ENCODE results near the gene PCDHB5.
"Not testable (repeated sequence)": the region's sequence is repeated elsewhere in the genome, so short reads cannot be mapped to it uniquely, and the experiment has no call there.

PCDHB5 gene

DNA sequence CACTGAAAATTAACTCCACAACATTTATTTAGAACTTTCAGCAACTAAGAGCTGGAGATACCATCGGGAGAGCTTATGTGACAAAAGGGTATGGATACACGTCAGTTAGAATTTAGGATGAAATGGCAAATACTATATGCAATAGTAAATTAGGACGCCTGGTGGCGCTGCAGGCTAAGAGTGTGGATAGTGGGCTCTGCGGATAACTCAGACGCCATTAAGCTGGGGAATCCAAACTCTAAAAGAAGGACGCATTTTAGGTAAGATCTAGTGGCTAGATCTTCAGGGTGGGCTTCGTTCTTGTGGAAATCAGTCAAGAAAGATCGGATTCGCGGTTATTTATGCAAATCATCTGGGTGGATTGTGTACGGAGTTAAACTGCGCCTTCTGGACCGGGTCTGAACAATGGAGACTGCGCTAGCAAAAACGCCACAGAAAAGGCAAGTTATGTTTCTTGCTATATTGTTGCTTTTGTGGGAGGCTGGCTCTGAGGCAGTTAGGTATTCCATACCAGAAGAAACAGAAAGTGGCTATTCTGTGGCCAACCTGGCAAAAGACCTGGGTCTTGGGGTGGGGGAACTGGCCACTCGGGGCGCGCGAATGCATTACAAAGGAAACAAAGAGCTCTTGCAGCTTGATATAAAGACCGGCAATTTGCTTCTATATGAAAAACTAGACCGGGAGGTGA is at the start of gene PCDHB5:
PCDHB5 (plus strand) TSS at position 177 of the 688 bp plus-strand sequence; CDS start at position 406, 229 bp downstream.
- ATAC-seq (no peak), DNase-seq (ENCODE audit: low spot score in 2 of 2) (no peak)
- Mint-ChIP-seq H3K4me3 (no peak within 1 kb of the TSS), H3K36me3 (no peaks in the 10 kb centered on the region), H3K27ac (no peak within 1 kb of the TSS), H3K9me3 (peaks cover 11% of the 10 kb centered on the region), H3K4me1 (no peaks in the 10 kb centered on the region)

DNA sequence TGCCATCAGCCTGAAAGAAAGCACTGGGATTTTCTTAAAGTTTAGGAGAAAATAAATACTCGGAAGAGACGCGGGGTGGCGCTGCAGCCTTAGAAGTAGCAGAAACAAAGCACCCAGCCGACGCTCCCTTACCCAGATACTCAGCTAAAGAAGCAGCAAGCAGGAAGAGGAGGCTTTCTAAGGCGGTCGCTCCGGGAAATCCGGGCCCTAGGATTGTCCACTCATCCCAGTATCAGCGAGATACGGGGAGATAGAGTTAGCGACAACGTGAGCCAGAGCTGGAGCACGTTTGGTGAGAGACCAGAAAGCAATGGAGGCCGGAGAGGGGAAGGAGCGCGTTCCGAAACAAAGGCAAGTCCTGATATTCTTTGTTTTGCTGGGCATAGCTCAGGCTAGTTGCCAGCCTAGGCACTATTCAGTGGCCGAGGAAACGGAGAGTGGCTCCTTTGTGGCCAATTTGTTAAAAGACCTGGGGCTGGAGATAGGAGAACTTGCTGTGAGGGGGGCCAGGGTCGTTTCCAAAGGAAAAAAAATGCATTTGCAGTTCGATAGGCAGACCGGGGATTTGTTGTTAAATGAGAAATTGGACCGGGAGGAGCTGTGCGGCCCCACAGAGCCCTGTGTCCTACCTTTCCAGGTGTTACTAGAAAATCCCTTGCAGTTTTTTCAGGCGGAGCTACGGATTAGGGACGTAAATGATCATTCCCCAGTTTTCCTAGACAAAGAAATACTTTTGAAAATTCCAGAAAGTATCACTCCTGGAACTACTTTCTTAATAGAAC is 40.3 kb upstream of the PCDHB5 start, which contains the start of gene PCDHB2:
PCDHB2 (plus strand) TSS at position 135 of the 782 bp plus-strand sequence; CDS start at position 311, 176 bp downstream.
- Mint-ChIP-seq H3K36me3 (no peaks in the 10 kb centered on the region), H3K4me1 (no peaks in the 10 kb centered on the region), H3K4me3 (no peak within 1 kb of the TSS), H3K9me3 (peaks cover 13% of the 10 kb centered on the region), H3K27ac (no peak within 1 kb of the TSS)
- DNase-seq (ENCODE audit: low spot score in 2 of 2) (no peak), ATAC-seq (no peak)

DNA sequence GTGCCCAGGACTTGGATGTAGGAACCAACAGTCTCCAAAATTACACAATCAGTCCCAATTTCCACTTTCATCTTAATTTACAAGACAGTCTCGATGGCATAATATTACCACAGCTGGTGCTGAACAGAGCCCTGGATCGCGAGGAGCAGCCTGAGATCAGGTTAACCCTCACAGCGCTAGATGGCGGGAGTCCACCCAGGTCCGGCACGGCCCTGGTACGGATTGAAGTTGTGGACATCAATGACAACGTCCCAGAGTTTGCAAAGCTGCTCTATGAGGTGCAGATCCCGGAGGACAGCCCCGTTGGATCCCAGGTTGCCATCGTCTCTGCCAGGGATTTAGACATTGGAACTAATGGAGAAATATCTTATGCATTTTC is 39.8 kb upstream of the PCDHB5 start:
- Mint-ChIP-seq H3K9me3 (peaks cover 13% of the 10 kb centered on the region), H3K4me1 (no peaks in the 10 kb centered on the region), H3K36me3 (no peaks in the 10 kb centered on the region), H3K27ac (no peak overlapping the region), H3K4me3 (no peak overlapping the region)
- ATAC-seq (no peak), DNase-seq (ENCODE audit: low spot score in 2 of 2) (no peak)

DNA sequence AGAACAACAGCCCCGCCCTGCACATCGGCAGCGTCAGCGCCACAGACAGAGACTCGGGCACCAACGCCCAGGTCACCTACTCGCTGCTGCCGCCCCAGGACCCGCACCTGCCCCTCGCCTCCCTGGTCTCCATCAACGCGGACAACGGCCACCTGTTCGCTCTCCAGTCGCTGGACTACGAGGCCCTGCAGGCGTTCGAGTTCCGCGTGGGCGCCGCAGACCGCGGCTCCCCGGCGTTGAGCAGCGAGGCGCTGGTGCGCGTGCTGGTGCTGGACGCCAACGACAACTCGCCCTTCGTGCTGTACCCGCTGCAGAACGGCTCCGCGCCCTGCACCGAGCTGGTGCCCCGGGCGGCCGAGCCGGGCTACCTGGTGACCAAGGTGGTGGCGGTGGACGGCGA is 38.8 kb upstream of the PCDHB5 start:
- H3K36me3 Mint-ChIP-seq; H3K4me1 Mint-ChIP-seq; H3K4me3 Mint-ChIP-seq; ATAC-seq; H3K27ac Mint-ChIP-seq; DNase-seq (ENCODE audit: low spot score in 2 of 2): not testable (repeated sequence)
- peaks cover 16% of the 10 kb centered on the region for H3K9me3 Mint-ChIP-seq

DNA sequence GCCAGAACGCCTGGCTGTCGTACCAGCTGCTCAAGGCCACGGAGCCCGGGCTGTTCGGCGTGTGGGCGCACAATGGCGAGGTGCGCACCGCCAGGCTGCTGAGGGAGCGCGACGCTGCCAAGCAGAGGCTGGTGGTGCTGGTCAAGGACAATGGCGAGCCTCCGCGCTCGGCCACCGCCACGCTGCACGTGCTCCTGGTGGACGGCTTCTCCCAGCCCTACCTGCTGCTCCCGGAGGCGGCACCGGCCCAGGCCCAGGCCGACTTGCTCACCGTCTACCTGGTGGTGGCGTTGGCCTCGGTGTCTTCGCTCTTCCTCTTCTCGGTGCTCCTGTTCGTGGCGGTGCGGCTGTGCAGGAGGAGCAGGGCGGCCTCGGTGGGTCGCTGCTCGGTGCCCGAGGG is 38.4 kb upstream of the PCDHB5 start:
- DNase-seq (ENCODE audit: low spot score in 2 of 2); H3K27ac Mint-ChIP-seq; H3K4me1 Mint-ChIP-seq; ATAC-seq; H3K4me3 Mint-ChIP-seq; H3K36me3 Mint-ChIP-seq: not testable (repeated sequence)
- H3K9me3 Mint-ChIP-seq, result peaks cover 16% of the 10 kb centered on the region

- no peaks in the 10 kb centered on the region for H3K36me3 Mint-ChIP-seq
- H3K4me1 Mint-ChIP-seq, result no peaks in the 10 kb centered on the region
- peaks cover 3% of the 10 kb centered on the region for H3K9me3 Mint-ChIP-seq
- ATAC-seq (no peak), DNase-seq (ENCODE audit: low spot score in 2 of 2) (no peak)
- no peak within 1 kb of the TSS for H3K27ac Mint-ChIP-seq
- no peak within 1 kb of the TSS for H3K4me3 Mint-ChIP-seq
Measured at GRCh38 chr5:141100243-141100805, 34.7 kb upstream of the PCDHB5 start, which contains the start of gene PCDHB3. TSS of gene PCDHB3 (plus strand) at chr5:141100473. CDS start at chr5:141100650, 177 bp downstream.

GRCh38 chr5:141101059-141101458 is 33.9 kb upstream of the PCDHB5 start:
- Mint-ChIP-seq H3K27ac (no peak overlapping the region), H3K4me3 (no peak overlapping the region), H3K9me3 (peaks cover 3% of the 10 kb centered on the region), H3K36me3 (no peaks in the 10 kb centered on the region), H3K4me1 (no peaks in the 10 kb centered on the region)
- ATAC-seq, result no peak
- no peak for DNase-seq (ENCODE audit: low spot score in 2 of 2)

DNA sequence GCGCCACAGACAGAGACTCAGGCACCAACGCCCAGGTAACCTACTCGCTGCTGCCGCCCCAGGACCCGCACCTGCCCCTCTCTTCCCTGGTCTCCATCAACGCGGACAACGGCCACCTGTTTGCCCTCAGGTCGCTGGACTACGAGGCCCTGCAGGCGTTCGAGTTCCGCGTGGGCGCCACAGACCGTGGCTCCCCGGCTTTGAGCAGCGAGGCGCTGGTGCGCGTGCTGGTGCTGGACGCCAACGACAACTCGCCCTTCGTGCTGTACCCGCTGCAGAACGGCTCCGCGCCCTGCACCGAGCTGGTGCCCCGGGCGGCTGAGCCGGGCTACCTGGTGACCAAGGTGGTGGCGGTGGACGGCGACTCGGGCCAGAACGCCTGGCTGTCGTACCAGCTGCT is 32.9 kb upstream of the PCDHB5 start:
- not testable (repeated sequence) for H3K9me3 Mint-ChIP-seq; H3K36me3 Mint-ChIP-seq; H3K4me3 Mint-ChIP-seq; ATAC-seq; H3K4me1 Mint-ChIP-seq; DNase-seq (ENCODE audit: low spot score in 2 of 2); H3K27ac Mint-ChIP-seq

DNA sequence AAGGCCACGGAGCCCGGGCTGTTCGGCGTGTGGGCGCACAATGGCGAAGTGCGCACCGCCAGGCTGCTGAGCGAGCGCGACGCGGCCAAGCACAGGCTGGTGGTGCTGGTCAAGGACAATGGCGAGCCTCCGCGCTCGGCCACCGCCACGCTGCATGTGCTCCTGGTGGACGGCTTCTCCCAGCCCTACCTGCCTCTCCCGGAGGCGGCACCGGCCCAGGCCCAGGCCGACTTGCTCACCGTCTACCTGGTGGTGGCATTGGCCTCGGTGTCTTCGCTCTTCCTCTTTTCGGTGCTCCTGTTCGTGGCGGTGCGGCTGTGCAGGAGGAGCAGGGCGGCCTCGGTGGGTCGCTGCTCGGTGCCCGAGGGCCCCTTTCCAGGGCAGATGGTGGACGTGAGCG is 32.5 kb upstream of the PCDHB5 start:
- H3K4me3 Mint-ChIP-seq; DNase-seq (ENCODE audit: low spot score in 2 of 2); ATAC-seq; H3K27ac Mint-ChIP-seq; H3K9me3 Mint-ChIP-seq; H3K36me3 Mint-ChIP-seq; H3K4me1 Mint-ChIP-seq: not testable (repeated sequence)

- H3K4me3 Mint-ChIP-seq, result no peak overlapping the region
- no peaks in the 10 kb centered on the region for H3K4me1 Mint-ChIP-seq
- H3K36me3 Mint-ChIP-seq, result no peaks in the 10 kb centered on the region
- H3K9me3 Mint-ChIP-seq, result peaks cover 2% of the 10 kb centered on the region
- ATAC-seq (no peak), DNase-seq (ENCODE audit: low spot score in 2 of 2) (no peak)
- H3K27ac Mint-ChIP-seq, result no peak overlapping the region
Measured at GRCh38 chr5:141105350-141105749, 29.7 kb upstream of the PCDHB5 start.

- Mint-ChIP-seq H3K9me3 (peaks cover 14% of the 10 kb centered on the region), H3K36me3 (no peaks in the 10 kb centered on the region), H3K27ac (no peak overlapping the region), H3K4me1 (no peaks in the 10 kb centered on the region), H3K4me3 (no peak overlapping the region)
- DNase-seq (ENCODE audit: low spot score in 2 of 2), result no peak
- no peak for ATAC-seq
Measured at GRCh38 chr5:141119250-141119649, 15.8 kb upstream of the PCDHB5 start.

GRCh38 chr5:141121563-141121962 is 13.4 kb upstream of the PCDHB5 start, which contains the start of gene PCDHB4:
TSS of gene PCDHB4 (plus strand) at chr5:141121818. CDS start at chr5:141121999, 181 bp downstream.
- Mint-ChIP-seq H3K9me3 (no peaks in the 10 kb centered on the region), H3K36me3 (no peaks in the 10 kb centered on the region), H3K4me1 (no peaks in the 10 kb centered on the region), H3K27ac (no peak within 1 kb of the TSS), H3K4me3 (no peak within 1 kb of the TSS)
- ATAC-seq, result no peak
- DNase-seq (ENCODE audit: low spot score in 2 of 2), result no peak

- no peak for ATAC-seq
- no peak overlapping the region for H3K27ac Mint-ChIP-seq
- no peaks in the 10 kb centered on the region for H3K9me3 Mint-ChIP-seq
- H3K36me3 Mint-ChIP-seq, result no peaks in the 10 kb centered on the region
- no peaks in the 10 kb centered on the region for H3K4me1 Mint-ChIP-seq
- DNase-seq (ENCODE audit: low spot score in 2 of 2), result no peak
- H3K4me3 Mint-ChIP-seq, result no peak overlapping the region
Measured at GRCh38 chr5:141121985-141122384, 13.0 kb upstream of the PCDHB5 start.

- not testable (repeated sequence) for H3K27ac Mint-ChIP-seq, H3K4me3 Mint-ChIP-seq, ATAC-seq
Measured at GRCh38 chr5:141123396-141124135, 11.4 kb upstream of the PCDHB5 start.

GRCh38 chr5:141127305-141127704 is 7.7 kb upstream of the PCDHB5 start:
- no peak overlapping the region for H3K4me3 Mint-ChIP-seq
- H3K27ac Mint-ChIP-seq, result no peak overlapping the region
- no peaks in the 10 kb centered on the region for H3K36me3 Mint-ChIP-seq
- ATAC-seq, result no peak
- no peak for DNase-seq (ENCODE audit: low spot score in 2 of 2)
- H3K4me1 Mint-ChIP-seq, result no peaks in the 10 kb centered on the region
- peaks cover 3% of the 10 kb centered on the region for H3K9me3 Mint-ChIP-seq

More at GRCh38 chr5:141123396-141124135, 11.4 kb upstream of the PCDHB5 start:
- H3K9me3 Mint-ChIP-seq; H3K4me1 Mint-ChIP-seq; H3K36me3 Mint-ChIP-seq; DNase-seq (ENCODE audit: low spot score in 2 of 2): not testable (repeated sequence)

Data from stimulated activated effector memory CD8-positive, alpha-beta T cell treated with anti-CD3 and anti-CD28 coated beads, Interleukin-12 subunit alpha, Interleukin-12 subunit beta, amount 100 ng/mL, for 72 hours (primary cell).